Loucy (cell line): ENCODE results near the gene BZW2.

Source experiments
- H2AFZ ChIP-seq: fragments of 200-600 bp; sonication (generic); 2 replicates; pipeline ENCODE4 v1.6.0; 2016; ENCODE audit warnings: antibody characterized with exemption, mild to moderate bottlenecking, low read length, moderate library complexity
- H3F3A ChIP-seq: fragments of 200-600 bp; 2 replicates; pipeline ENCODE4 v1.6.0; 2016; ENCODE audit warnings: antibody characterized with exemption, low read depth, mild to moderate bottlenecking
- H3K27me3 ChIP-seq: fragments of 200-600 bp; sonication (generic); 2 replicates; pipeline ENCODE4 v1.6.1; 2014; ENCODE audit warnings: low read length, mild to moderate bottlenecking; ENCODE audit not compliant: insufficient read depth, poor library complexity, severe bottlenecking
- H3K36me3 ChIP-seq: fragments of 200-600 bp; sonication (generic); 2 replicates; pipeline ENCODE4 v1.6.1; 2016; ENCODE audit warnings: low read length; ENCODE audit not compliant: insufficient read depth
- H3K4me1 ChIP-seq: fragments of 200-600 bp; sonication (generic); 2 replicates; pipeline ENCODE4 v1.5.1; 2014; ENCODE audit warnings: low read length, mild to moderate bottlenecking; ENCODE audit not compliant: insufficient read depth, poor library complexity, severe bottlenecking
- H3K4me2 ChIP-seq: fragments of 200-600 bp; sonication (generic); 2 replicates; pipeline ENCODE4 v1.6.0; 2014; ENCODE audit warnings: antibody characterized with exemption, low read length, low read depth, mild to moderate bottlenecking; ENCODE audit not compliant: poor library complexity, severe bottlenecking
- H3K4me3 ChIP-seq: fragments of 200-600 bp; sonication (generic); 2 replicates; pipeline ENCODE4 v1.5.1; 2014; ENCODE audit warnings: low read length, mild to moderate bottlenecking, mixed read lengths; ENCODE audit not compliant: poor library complexity, severe bottlenecking
- H3K79me2 ChIP-seq: fragments of 200-600 bp; sonication (generic); 2 replicates; pipeline ENCODE4 v1.6.1; 2014; ENCODE audit warnings: low read length; ENCODE audit not compliant: insufficient read depth
- H3K9ac ChIP-seq: fragments of 200-600 bp; sonication (generic); 2 replicates; pipeline ENCODE4 v1.6.0; 2014; ENCODE audit warnings: mild to moderate bottlenecking, low read depth, low read length, moderate library complexity; ENCODE audit not compliant: poor library complexity, severe bottlenecking
- H3K9me2 ChIP-seq: fragments of 200-600 bp; sonication (generic); replicated peaks from 2 replicates; pipeline ENCODE4 v1.6.1; 2016; ENCODE audit warnings: low read depth, low read length, mixed read lengths
- H3K9me3 ChIP-seq: fragments of 200-600 bp; sonication (generic); 2 replicates; pipeline ENCODE4 v1.6.1; 2014; ENCODE audit warnings: mild to moderate bottlenecking, antibody characterized with exemption, low read length, low read depth; ENCODE audit not compliant: insufficient read depth
- H4K20me1 ChIP-seq: fragments of 200-600 bp; sonication (generic); 2 replicates; pipeline ENCODE4 v1.6.0; 2014; ENCODE audit warnings: antibody characterized with exemption, low read length, mild to moderate bottlenecking; ENCODE audit not compliant: insufficient read depth, poor library complexity, severe bottlenecking
- EZH2phosphoT487 ChIP-seq: fragments of 200-600 bp; IDR thresholded peaks from 2 replicates; pipeline ENCODE4 v1.6.1; 2018; ENCODE audit warnings: antibody characterized with exemption, mild to moderate bottlenecking, moderate library complexity, borderline replicate concordance
- TF ChIP-seq, protein P1 (sequence below): fragments of 200-600 bp; sonication (generic); conservative IDR thresholded peaks from 2 replicates; pipeline ENCODE4 v1.5.1; 2014; ENCODE audit warnings: mild to moderate bottlenecking, antibody characterized with exemption, low read length

Gene BZW2

DNA sequence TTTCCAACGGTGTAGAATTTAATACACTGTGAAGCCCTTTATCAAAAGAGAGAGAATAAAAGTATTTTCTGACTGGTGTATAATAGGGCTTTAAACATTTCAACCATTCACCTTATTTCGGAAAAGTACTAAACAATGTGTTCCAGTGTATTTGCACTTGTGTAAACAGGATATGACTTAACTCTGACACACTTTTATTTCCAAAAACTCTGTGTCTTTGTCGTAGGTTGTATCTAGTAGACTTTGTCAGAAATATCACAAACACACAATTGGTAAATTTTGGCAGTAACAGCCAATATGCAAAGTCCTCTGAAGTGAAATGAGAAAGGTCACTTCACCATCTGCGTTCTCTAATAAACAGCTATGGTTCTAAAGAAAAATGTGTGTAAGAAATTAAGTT, 97.3 kb downstream of the BZW2 start:
- Histone ChIP-seq H3K36me3 (no peaks in the 10 kb centered on the region), H3K9ac (no peak overlapping the region), H2AFZ (0 out of 2 replicates have a peak overlapping the region, but pooled peaks have one; percentile 14), H3F3A (no peaks in the 10 kb centered on the region), H3K4me3 (no peak overlapping the region), H3K4me2 (no peak overlapping the region), H4K20me1 (no peaks in the 10 kb centered on the region), H3K9me2 (no peaks in the 10 kb centered on the region), H3K4me1 (peaks cover 15% of the 10 kb centered on the region), H3K9me3 (no peaks in the 10 kb centered on the region), H3K79me2 (no peaks in the 10 kb centered on the region), H3K27me3 (no peaks in the 10 kb centered on the region)
- TF ChIP-seq EZH2phosphoT487 = no peak
- TF ChIP-seq, protein P1, sequence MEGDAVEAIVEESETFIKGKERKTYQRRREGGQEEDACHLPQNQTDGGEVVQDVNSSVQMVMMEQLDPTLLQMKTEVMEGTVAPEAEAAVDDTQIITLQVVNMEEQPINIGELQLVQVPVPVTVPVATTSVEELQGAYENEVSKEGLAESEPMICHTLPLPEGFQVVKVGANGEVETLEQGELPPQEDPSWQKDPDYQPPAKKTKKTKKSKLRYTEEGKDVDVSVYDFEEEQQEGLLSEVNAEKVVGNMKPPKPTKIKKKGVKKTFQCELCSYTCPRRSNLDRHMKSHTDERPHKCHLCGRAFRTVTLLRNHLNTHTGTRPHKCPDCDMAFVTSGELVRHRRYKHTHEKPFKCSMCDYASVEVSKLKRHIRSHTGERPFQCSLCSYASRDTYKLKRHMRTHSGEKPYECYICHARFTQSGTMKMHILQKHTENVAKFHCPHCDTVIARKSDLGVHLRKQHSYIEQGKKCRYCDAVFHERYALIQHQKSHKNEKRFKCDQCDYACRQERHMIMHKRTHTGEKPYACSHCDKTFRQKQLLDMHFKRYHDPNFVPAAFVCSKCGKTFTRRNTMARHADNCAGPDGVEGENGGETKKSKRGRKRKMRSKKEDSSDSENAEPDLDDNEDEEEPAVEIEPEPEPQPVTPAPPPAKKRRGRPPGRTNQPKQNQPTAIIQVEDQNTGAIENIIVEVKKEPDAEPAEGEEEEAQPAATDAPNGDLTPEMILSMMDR = no peak

- Histone ChIP-seq H3K4me1 (peaks cover 15% of the 10 kb centered on the region), H3K27me3 (no peaks in the 10 kb centered on the region), H3K9me2 (no peaks in the 10 kb centered on the region), H3K79me2 (no peaks in the 10 kb centered on the region), H3K4me3 (no peak overlapping the region), H3K4me2 (no peak overlapping the region), H3K36me3 (no peaks in the 10 kb centered on the region), H2AFZ (no peak overlapping the region), H4K20me1 (no peaks in the 10 kb centered on the region), H3K9ac (no peak overlapping the region), H3K9me3 (no peaks in the 10 kb centered on the region), H3F3A (no peaks in the 10 kb centered on the region)
- TF ChIP-seq, protein P1 = peak; percentile 19; the same call in 1 of the 2 replicates
- TF ChIP-seq EZH2phosphoT487 = no peak
These were observed 98.7 kb downstream of the BZW2 start for GRCh38 chr7:16744518-16745250.

- H3K4me2 ChIP-seq = no peak overlapping the region
- no peaks in the 10 kb centered on the region for H3K9me2 ChIP-seq
- no peak overlapping the region for H3K4me3 ChIP-seq
- H3K4me1 ChIP-seq = peaks cover 15% of the 10 kb centered on the region
- H3K36me3 ChIP-seq = no peaks in the 10 kb centered on the region
- no peaks in the 10 kb centered on the region for H3K27me3 ChIP-seq
- no peaks in the 10 kb centered on the region for H3F3A ChIP-seq
- H2AFZ ChIP-seq = no peak overlapping the region
- H3K9me3 ChIP-seq = no peaks in the 10 kb centered on the region
- no peak for TF ChIP-seq EZH2phosphoT487
- TF ChIP-seq, protein P1 = no peak
- no peaks in the 10 kb centered on the region for H4K20me1 ChIP-seq
- no peak overlapping the region for H3K9ac ChIP-seq
- H3K79me2 ChIP-seq = no peaks in the 10 kb centered on the region
These were observed 99.7 kb downstream of the BZW2 start for GRCh38 chr7:16745645-16746044.
